GM21786 (cell line): ENCODE measurements around the gene HOXA3.

ENCODE experiments used
- ATAC-seq: cut with Tn5 transposase; IDR thresholded peaks from one replicate; pipeline ENCODE4 v1.9.1; 2021; ENCODE audit not compliant: unreplicated experiment

HOXA3 gene

GRCh38 chr7:27151931-27152815, at the start of gene HOXA3:
Gene HOXA3 (minus strand): TSS chr7:27152583. CDS start chr7:27110640, 41,943 bp downstream.
- no peak for ATAC-seq

- ATAC-seq: no peak
Observed at GRCh38 chr7:27201580-27202017, 49.2 kb upstream of the HOXA3 start.

- no peak for ATAC-seq
Observed at GRCh38 chr7:27200761-27201579, 48.6 kb upstream of the HOXA3 start.

- no peak for ATAC-seq
Observed at GRCh38 chr7:27199849-27200760, 47.7 kb upstream of the HOXA3 start, which contains the start of gene HOXA13. Gene HOXA13 (minus strand): TSS chr7:27200091. CDS start chr7:27200077, 14 bp downstream.

DNA sequence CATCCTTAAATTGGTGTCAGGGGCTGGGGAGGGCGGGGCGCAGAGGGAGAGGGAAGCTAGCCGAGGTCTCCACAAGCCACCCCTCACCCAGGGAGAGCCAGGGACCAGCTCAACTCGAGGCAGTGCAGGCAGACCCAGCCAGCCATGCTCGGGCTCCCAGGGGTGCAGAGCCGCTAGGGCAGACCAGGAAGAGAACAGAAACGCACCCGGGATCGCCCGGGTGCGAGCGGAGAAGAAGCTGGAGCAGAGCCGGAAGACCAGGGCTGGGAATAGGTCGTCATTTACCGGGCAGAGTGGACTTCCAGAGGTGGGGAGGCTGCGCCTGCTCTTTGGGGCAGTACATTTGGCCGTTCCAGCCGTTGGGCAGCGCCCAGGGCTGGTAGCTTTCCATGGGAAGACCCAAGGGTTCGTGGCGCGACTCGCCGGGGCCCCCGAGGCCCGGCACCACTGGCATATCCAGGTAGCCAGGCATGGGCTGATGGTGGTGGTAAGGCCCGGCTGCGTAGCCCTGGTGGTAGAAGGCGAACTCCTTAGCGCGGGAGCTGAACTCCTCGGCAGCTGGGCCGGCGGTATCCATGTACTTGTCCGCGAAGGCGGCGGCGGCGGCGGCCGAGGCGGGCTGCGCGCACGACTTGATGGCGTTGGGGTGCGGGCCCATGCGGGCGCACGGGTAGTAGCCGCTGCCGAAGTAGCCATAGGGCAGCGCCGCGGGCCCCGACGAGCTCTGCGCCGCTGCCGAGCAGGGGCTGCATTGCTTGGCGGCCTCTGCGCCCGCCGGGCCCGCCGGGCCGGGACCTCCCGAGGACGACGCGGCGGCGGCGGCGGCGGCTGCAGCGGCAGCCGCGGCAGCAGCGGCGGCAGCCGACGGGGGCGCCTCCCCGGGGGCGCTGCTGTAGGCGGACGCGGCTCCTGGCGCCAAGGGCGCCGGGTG, 46.8 kb upstream of the HOXA3 start:
- ATAC-seq: no peak

DNA sequence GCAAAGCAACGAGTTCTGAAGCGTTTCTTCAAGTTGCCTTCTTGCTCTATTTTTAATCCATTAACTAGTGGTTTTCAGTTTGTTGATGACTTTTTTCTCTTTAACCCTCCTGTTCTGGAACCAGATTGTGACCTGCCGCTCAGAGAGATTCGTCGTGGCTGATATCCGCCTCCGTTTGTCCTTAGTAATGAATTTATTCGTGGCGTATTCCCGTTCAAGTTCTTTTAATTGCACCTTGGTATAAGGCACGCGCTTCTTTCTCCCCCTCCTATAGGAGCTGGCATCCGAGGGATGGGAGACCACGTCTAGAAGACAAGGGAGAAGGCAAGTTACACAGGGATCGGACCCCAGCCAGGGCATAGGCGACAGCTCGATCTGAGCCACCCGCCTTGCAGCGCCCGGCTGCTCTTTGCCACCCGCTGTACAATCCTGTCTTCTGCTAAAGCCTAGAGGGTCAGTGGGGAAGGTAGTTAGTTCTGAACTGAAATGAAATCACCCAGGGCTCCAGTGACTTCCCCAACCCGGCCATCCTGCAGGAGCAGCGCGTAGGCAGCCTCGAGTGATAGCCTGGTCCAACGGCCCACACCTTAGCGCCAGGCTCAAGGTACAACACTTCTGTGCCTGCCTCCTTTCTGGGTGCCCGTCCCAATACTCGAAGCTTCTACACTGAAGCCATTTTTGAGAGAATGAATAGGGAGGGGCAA, 45.9 kb upstream of the HOXA3 start:
- no peak for ATAC-seq

GRCh38 chr7:27197137-27198042, 45.0 kb upstream of the HOXA3 start:
- ATAC-seq: no peak

- no peak for ATAC-seq
Observed at GRCh38 chr7:27196287-27196767, 43.9 kb upstream of the HOXA3 start.

DNA sequence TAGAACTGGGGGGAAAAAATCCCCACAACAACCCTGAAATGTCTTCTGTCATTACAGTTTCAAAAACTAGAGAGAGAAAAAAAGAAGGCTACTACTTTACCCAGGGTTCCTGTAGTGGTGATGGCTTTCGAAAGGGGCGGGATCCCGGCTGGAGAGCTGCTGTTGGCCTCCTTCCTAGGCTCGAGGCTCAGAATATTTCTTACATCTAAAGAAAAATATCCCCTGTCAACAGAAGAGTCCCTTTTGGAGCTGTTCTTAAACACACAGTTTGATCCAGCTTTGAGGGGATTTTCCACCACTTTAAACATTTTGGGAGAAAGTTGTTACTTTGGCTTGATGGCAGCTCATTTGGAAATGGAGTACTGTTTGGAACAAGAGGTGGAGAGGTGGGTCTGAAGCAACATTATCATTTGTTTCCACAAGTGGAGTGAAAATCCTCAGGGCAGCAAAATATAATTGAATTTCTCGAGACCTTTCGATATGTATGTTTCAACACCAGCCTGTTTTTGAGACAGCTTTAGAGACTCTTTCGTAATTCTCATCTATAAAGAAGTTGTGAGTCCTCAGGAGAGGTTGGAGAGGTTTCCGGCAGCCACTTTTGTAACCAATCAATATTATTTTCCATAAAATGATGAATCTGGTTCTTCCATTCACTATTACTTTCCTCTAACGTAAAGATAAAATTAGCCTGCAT, 42.5 kb upstream of the HOXA3 start:
- ATAC-seq: no peak

DNA sequence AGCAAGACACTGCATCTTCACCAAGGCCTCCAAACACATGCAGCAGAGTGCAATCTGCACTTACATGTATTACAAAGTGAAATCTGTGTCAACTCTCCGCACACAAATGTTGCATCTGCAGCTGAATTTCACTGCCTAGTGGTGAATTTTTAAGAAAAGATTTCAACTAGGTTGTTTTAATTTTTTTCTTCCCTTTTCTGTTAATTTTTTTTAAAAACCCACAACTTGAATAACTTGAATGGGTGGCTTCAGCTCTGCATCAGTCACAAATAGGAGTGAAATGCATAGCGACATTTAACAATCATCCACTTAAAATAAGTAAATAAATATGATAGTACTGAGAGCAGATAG, 41.6 kb upstream of the HOXA3 start:
- ATAC-seq: no peak

- ATAC-seq: no peak
Observed at GRCh38 chr7:27193335-27194001, 41.1 kb upstream of the HOXA3 start.

DNA sequence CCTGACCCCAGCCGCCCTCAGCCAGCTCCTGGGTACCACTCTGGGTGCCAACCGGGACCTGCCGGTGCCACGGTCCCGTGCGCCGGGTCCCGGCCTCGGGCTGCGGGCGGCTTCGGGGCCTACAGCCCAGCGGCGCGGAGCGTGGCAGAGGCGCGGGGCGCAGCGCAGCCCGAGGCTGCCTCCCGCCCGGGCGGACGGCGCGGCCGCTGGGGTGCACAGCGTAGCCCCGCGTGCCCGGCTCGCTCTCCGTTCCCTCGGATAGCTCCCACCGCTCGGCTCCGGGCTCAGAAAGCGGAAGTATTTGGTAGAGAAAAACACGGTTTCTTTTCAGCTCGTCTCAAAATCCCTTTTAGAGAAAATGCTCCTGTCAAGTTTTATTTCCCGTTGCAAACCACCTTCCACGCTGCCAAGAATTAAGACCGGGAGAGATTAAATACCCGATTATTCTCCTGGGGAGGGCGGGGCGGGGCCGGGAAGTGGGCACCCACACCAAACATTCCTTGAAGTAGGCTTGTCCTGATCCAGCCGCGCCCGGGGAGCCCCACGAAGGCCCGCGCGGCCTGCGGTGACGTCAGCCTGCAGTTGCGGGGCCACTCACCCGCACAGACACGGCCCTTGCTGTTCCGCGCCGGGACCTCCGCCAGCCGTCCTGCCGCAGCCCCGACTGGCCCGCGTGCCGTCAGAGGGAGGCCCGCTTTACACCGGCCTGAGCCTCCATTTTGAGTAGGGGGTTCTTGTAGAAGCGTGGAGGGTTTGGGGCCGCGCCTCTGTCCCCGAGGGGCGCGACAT, 40.4 kb upstream of the HOXA3 start:
- no peak for ATAC-seq

DNA sequence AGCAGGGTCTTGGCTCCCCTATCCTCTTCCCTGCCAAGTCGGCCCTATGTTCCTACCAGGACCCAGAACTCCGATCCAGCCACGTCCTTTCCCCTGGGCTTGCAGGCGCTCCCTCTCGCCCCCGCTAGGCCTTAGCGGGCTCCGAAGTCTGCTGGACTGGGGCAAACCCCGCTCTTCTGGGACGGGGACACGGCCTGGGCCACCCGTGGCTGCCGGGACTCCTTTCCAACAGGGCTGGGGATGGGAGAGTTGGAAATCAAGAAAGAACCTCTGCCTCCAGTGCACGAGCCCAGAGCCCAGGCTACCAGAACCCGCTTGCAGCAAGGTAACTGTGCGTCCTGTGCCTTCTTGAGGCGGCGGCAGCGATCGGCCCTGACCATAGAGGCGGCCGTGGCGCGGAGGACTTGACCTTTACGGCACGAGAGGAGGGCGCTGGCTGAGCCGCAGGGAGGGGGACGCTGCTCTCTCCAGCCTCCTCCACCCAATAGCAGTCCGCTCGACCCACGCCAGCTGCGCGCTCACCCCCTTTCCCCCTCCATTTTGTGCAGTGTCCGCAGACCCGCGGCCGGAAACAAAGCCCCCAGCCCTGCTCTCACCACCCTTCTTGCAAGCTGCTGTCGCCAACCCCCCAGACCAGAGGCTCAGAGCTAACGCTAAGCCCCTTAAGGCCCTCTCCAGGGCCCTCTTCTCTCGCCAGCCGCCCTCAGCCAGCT, 39.6 kb upstream of the HOXA3 start:
- ATAC-seq: no peak

DNA sequence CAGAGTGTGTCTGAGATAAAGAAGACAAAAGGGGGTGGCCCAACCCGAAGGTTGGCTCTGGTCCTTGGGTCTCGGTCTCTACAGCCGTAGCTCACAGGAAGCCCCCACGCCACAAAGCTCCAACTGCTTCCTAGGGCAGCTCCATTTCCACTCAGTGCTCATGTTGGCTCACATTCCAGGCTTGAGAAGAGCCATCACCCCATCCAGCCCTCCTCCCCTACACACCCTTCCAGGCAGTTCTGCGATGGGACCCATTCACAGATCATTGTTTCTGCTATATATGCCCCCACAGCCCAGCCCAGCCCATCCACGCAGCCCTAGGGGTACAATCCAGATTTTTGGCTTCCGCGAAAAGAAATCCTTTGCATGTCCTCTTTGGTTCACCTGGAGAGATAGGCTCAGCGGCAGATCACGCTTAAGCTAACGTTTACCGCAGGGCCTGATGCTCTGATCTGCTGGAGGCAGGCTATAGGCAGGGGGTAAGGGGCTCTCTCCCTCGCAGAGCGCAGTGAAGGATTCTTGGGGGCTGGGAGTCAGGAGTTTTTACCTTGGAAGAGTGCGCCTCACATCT, 38.9 kb upstream of the HOXA3 start:
- no peak for ATAC-seq
